GM10847 (cell line): ENCODE data around the gene VPS16.

Experiments used
- POLR2A ChIP-seq: IDR thresholded peaks from 2 replicates; pipeline ENCODE4 v1.6.1; 2011; ENCODE audit not compliant: insufficient read length; ENCODE audit errors: extremely low read depth

The VPS16 gene

GRCh38 chr20:2817891-2818595 lies 22.5 kb upstream of the VPS16 start:
- no peak for TF ChIP-seq POLR2A

GRCh38 chr20:2820084-2820895 lies 20.3 kb upstream of the VPS16 start:
- no peak for TF ChIP-seq POLR2A

GRCh38 chr20:2820896-2821869 lies 19.4 kb upstream of the VPS16 start:
- no peak for TF ChIP-seq POLR2A

- no peak for TF ChIP-seq POLR2A
Observed at GRCh38 chr20:2822073-2822472, 18.5 kb upstream of the VPS16 start.

GRCh38 chr20:2825761-2826160 lies 14.8 kb upstream of the VPS16 start:
- no peak for TF ChIP-seq POLR2A

GRCh38 chr20:2826655-2827054 lies 13.9 kb upstream of the VPS16 start:
- TF ChIP-seq POLR2A = no peak

- TF ChIP-seq POLR2A = no peak
Observed at GRCh38 chr20:2829376-2829775, 11.2 kb upstream of the VPS16 start.

GRCh38 chr20:2833761-2834160 lies 6.8 kb upstream of the VPS16 start:
- TF ChIP-seq POLR2A = no peak

- no peak for TF ChIP-seq POLR2A
Observed at GRCh38 chr20:2834401-2835110, 6.0 kb upstream of the VPS16 start.

GRCh38 chr20:2835331-2835796 lies 5.2 kb upstream of the VPS16 start:
- no peak for TF ChIP-seq POLR2A

- no peak for TF ChIP-seq POLR2A
Observed at GRCh38 chr20:2836035-2836434, 4.5 kb upstream of the VPS16 start.

- no peak for TF ChIP-seq POLR2A
Observed at GRCh38 chr20:2837221-2837960, 3.2 kb upstream of the VPS16 start.

- TF ChIP-seq POLR2A = no peak
Observed at GRCh38 chr20:2838170-2838797, 2.3 kb upstream of the VPS16 start.
